ENCODE results near the gene UBE3A. TPM values are rescaled to one million over a fixed set of nuclear protein-coding genes. Genes with fewer than 3 reads are reported as not detected.

Gene UBE3A
- total RNA-seq, 1 experiment from 2014 or later, result 102 TPM

- Histone ChIP-seq H3K9me3 (ENCODE audit: control insufficient read depth, insufficient read depth, low read depth, low read length) (peaks cover 9% of the 10 kb centered on the region; the same call in 1 of the 2 replicates), H3K27me3 (ENCODE audit: control insufficient read depth, insufficient read depth, low read length) (no peaks in the 10 kb centered on the region), H3K4me3 (ENCODE audit: low read depth in 2 of 2, low read length in 2 of 2) (no peak overlapping the region), H3K4me1 (ENCODE audit: control insufficient read depth, insufficient read depth, low read length) (peaks cover 4% of the 10 kb centered on the region), H3K36me3 (ENCODE audit: control insufficient read depth, insufficient read depth, low read length) (no peaks in the 10 kb centered on the region; the same call in 1 of the 2 replicates), H3K27ac (ENCODE audit: low read length) (no peak overlapping the region)
- TF ChIP-seq POLR2AphosphoS5 (IDR thresholded peaks at IDR 0.05; ENCODE audit: low read depth, low read length) (no peak), CTCF (IDR thresholded peaks at IDR 0.05) (no peak), REST (IDR thresholded peaks at IDR 0.05; ENCODE audit: insufficient read depth in 1 of 2, low read depth in 2 of 2, low read length in 1 of 2) (no peak), SIN3A (IDR thresholded peaks at IDR 0.05; ENCODE audit: borderline replicate concordance, insufficient read depth, low read depth, low read length) (no peak), TCF7L2 (IDR thresholded peaks at IDR 0.05; ENCODE audit: low read depth, low read length) (no peak)
- ChIA-PET CTCF (no interaction called here), POLR2A (interaction anchor here (0.7 kb wide), 1 partner anchor 50 kb away, joined by 4 read pairs; no protein-coding TSS in a partner anchor)
- no peak for ATAC-seq
- intact Hi-C loops (cut with micrococcal nuclease; ENCODE audit: unreplicated experiment), result no loop called here
- in situ Hi-C loops (cut with HindIII; ENCODE audit: low pct_unique_long_range_greater_than_20kb, low sequenced_read_pairs), result no loop called here
- BruUV-seq (replicated peaks), result no TSS peak
- no peak for DNase-seq (ENCODE audit: low read depth, low spot score)
Observed at GRCh38 chr15:25435474-25436243, 3.2 kb downstream of the UBE3A start.

- DNase-seq (ENCODE audit: low read depth, low spot score), result no peak
- H3K4me1 ChIP-seq (ENCODE audit: control insufficient read depth, insufficient read depth, low read length), result peaks cover 4% of the 10 kb centered on the region
- H3K4me3 ChIP-seq (ENCODE audit: low read depth in 2 of 2, low read length in 2 of 2), result no peak overlapping the region
- ChIA-PET CTCF (no interaction called here), POLR2A (no interaction called here)
- peaks cover 11% of the 10 kb centered on the region; the same call in 1 of the 2 replicates for H3K9me3 ChIP-seq (ENCODE audit: control insufficient read depth, insufficient read depth, low read depth, low read length)
- in situ Hi-C loops (cut with HindIII; ENCODE audit: low pct_unique_long_range_greater_than_20kb, low sequenced_read_pairs) (no loop called here), intact Hi-C loops (cut with micrococcal nuclease; ENCODE audit: unreplicated experiment) (no loop called here)
- no peak for TF ChIP-seq TCF7L2 (IDR thresholded peaks at IDR 0.05; ENCODE audit: low read depth, low read length)
- TF ChIP-seq CTCF (IDR thresholded peaks at IDR 0.05), result no peak
- TF ChIP-seq REST (IDR thresholded peaks at IDR 0.05; ENCODE audit: insufficient read depth in 1 of 2, low read depth in 2 of 2, low read length in 1 of 2), result no peak
- no peak for TF ChIP-seq SIN3A (IDR thresholded peaks at IDR 0.05; ENCODE audit: borderline replicate concordance, insufficient read depth, low read depth, low read length)
- TF ChIP-seq POLR2AphosphoS5 (IDR thresholded peaks at IDR 0.05; ENCODE audit: low read depth, low read length), result no peak
- ATAC-seq, result no peak
- H3K27ac ChIP-seq (ENCODE audit: low read length), result no peak overlapping the region
- H3K27me3 ChIP-seq (ENCODE audit: control insufficient read depth, insufficient read depth, low read length), result no peaks in the 10 kb centered on the region
- no TSS peak for BruUV-seq (replicated peaks)
- H3K36me3 ChIP-seq (ENCODE audit: control insufficient read depth, insufficient read depth, low read length), result no peaks in the 10 kb centered on the region
Observed at GRCh38 chr15:25433118-25433865, 5.5 kb downstream of the UBE3A start.

All from Panc1 (cell line).